AG09309 (cell line): ENCODE results near the gene ATAD3C.
"Not testable (repeated sequence)": the region's sequence is repeated elsewhere in the genome, so short reads cannot be mapped to it uniquely, and the experiment has no call there.

Source experiments
- DNase-seq: peaks from one replicate; pipeline ENCODE4 v3.0.0-alpha.2; 2010; ENCODE audit warnings: low read depth
- H3K4me3 ChIP-seq: 2 replicates; pipeline ENCODE4 v1.5.1; 2011; ENCODE audit warnings: mild to moderate bottlenecking, low read depth, low read length, moderate library complexity; ENCODE audit not compliant: control insufficient read depth
- CTCF ChIP-seq: IDR thresholded peaks from 2 replicates; pipeline ENCODE4 v1.5.1; 2011; ENCODE audit warnings: mild to moderate bottlenecking, low read depth, low read length, inconsistent platforms; ENCODE audit not compliant: insufficient read depth, control insufficient read depth; ENCODE audit errors: missing control alignments

Gene ATAD3C

GRCh38 chr1:1504777-1505365 is 55.4 kb downstream of the ATAD3C start:
- DNase-seq, H3K4me3 ChIP-seq: not testable (repeated sequence)
- peak; percentile 65 for TF ChIP-seq CTCF

GRCh38 chr1:1505366-1505798 is 55.9 kb downstream of the ATAD3C start:
- not testable (repeated sequence) for H3K4me3 ChIP-seq, DNase-seq
- TF ChIP-seq CTCF = peak; percentile 26

- not testable (repeated sequence) for H3K4me3 ChIP-seq, DNase-seq
These were observed 56.3 kb downstream of the ATAD3C start for GRCh38 chr1:1505801-1506200.

- TF ChIP-seq CTCF = no peak
- DNase-seq = no peak
These were observed 57.8 kb downstream of the ATAD3C start for GRCh38 chr1:1507305-1507704.

GRCh38 chr1:1508775-1509464 is 59.4 kb downstream of the ATAD3C start:
- H3K4me3 ChIP-seq, DNase-seq: not testable (repeated sequence)

More at GRCh38 chr1:1507305-1507704, 57.8 kb downstream of the ATAD3C start:
- H3K4me3 ChIP-seq = no peak overlapping the region

GRCh38 chr1:1509465-1509850 is 60.0 kb downstream of the ATAD3C start:
- DNase-seq, H3K4me3 ChIP-seq: not testable (repeated sequence)

- H3K4me3 ChIP-seq = peak overlapping the region; percentile 85
- DNase-seq = no peak
- TF ChIP-seq CTCF = peak; percentile 2
These were observed 61.5 kb downstream of the ATAD3C start for GRCh38 chr1:1510912-1511532.

GRCh38 chr1:1511533-1512285 is 62.2 kb downstream of the ATAD3C start, which contains the start of gene ATAD3A:
Gene ATAD3A (plus strand): TSS chr1:1512162. CDS start chr1:1512269, 107 bp downstream.
- H3K4me3 ChIP-seq = peak within 1 kb of the TSS; percentile 85
- TF ChIP-seq CTCF = no peak
- DNase-seq = peak; percentile 83

GRCh38 chr1:1512425-1512824 is 62.9 kb downstream of the ATAD3C start:
- H3K4me3 ChIP-seq = peak overlapping the region; percentile 85
- not testable (repeated sequence) for DNase-seq

GRCh38 chr1:1513675-1514074 is 64.2 kb downstream of the ATAD3C start:
- H3K4me3 ChIP-seq = peak overlapping the region; percentile 28
- not testable (repeated sequence) for DNase-seq

- not testable (repeated sequence) for DNase-seq, H3K4me3 ChIP-seq
These were observed 64.9 kb downstream of the ATAD3C start for GRCh38 chr1:1514376-1514775.
